GM19193 (cell line): Measurements from ENCODE around the gene GABRG3.

Source experiments
- POLR2A ChIP-seq: IDR thresholded peaks from 4 replicates; pipeline ENCODE4 v1.6.1; 2011; ENCODE audit not compliant: insufficient read depth, insufficient read length; ENCODE audit errors: extremely low read depth

The GABRG3 gene

GRCh38 chr15:26971271-26972018, 464 bp downstream of the GABRG3 start:
- no peak for TF ChIP-seq POLR2A

GRCh38 chr15:26972636-26973035, 1.7 kb downstream of the GABRG3 start:
- TF ChIP-seq POLR2A: no peak

DNA sequence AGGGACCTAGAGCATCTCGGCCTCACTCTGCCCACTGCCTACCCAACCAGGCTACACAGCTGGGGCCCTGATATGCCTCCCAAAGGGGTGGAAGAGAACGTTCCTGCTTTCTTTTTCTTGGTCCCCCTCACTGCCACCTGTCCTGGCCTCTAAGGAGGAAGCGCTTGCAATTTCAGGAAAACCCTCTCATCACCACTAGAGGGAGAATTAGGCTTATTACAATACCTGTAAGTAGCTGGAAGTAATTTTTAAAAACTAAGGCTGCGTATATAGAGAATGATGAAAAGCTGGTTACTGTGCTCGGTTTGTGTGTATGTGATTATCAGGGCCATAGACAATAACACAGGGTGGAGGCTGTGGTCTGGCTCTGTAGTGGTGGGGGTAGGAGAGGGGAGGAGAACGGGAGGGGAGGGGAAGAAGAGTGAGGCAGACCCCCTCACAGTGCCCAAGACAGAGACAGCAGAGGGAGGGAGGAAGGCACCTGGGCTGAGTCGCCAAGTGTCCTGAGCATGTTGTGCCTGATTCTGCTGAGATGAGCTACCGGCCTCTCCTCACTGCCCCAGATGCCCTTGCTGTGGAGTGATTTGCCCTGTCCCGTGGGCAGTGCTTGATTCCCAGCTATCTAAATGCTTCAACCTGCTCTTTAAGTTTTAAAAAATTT, 3.3 kb downstream of the GABRG3 start:
- no peak for TF ChIP-seq POLR2A

DNA sequence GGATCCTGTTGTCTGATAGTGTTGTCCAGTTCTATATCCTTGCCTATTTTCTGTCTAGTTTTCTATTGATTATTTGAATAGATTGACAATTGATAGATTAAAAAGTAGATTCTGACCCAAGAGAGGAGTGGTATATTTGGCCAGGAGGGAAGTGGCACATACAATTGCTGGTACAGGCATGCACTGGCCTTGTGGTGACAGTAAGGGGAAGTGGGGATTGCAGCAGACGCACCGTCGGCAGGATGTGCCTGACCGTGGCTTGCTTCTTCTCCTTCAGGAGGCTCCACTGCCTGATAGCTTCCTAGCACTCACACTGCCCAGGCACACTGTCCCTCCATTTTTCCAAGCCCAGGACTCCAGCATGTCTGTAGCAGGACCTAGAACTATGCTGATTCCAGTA, 10.5 kb downstream of the GABRG3 start:
- no peak for TF ChIP-seq POLR2A

GRCh38 chr15:26983822-26984221, 12.8 kb downstream of the GABRG3 start:
- no peak for TF ChIP-seq POLR2A

GRCh38 chr15:26985050-26985449, 14.1 kb downstream of the GABRG3 start:
- TF ChIP-seq POLR2A: no peak

DNA sequence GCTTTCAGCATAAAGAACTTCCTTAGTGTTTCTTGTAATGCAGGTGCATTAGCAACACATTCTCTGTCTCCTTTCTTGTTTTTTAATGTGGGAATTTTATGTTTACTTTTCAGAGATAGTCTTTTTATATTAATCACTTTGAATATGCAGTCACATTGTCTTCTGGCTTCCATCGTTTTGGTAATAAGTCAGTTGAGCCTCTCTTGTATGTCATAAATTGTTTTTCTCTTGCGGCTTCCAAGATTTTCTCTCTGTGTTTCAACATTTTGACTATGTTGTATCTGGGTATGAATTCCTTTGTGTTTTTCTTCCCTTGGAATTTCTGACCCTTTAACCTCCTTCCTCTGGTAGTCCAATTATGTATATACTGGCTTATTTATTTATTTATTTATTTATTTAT, 25.3 kb downstream of the GABRG3 start:
- no peak for TF ChIP-seq POLR2A

GRCh38 chr15:27017168-27017809, 46.3 kb downstream of the GABRG3 start:
- no peak for TF ChIP-seq POLR2A

DNA sequence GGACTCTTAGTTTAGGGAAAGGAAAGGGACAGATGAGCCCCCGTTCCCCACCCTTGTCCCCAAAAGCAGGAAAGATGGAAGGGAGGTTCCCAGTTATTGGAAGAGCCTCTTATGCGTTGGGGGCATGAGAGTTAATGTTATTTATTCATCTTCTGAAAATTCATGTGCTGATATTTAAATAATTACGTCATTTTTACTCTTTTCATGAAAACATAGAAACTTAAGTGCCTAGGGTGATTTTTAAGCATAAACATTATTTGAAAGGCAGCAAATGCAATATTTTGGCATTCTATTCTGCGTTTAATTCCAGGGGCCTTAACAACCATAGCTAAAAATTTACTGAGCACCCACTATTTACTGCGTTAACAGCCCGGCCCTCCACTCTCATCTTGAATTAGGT, 48.7 kb downstream of the GABRG3 start:
- TF ChIP-seq POLR2A: no peak

DNA sequence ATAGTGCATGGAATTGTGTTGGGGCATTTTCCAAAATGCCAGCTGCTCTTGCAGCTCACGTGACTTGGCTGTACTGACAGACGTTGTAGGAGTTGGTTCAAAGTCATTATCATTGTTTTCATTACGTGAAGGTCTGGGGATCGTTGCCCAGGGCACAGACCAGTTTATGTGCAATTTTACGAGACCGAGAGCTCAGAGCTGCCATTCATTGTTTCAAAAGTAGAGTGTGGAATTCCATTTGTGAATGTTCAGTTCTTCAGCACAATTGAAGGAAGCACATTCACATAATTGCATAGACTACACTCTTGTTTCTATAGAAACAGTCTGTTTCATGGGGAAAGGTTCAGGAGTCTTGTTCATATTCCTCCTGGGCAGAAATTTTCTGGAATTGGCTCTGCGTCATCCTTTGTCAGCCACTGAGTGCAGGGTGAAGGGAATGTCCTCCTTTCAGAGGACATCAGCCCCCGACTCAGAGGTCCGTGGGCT, 54.5 kb downstream of the GABRG3 start:
- no peak for TF ChIP-seq POLR2A

GRCh38 chr15:27027229-27027628, 56.2 kb downstream of the GABRG3 start:
- no peak for TF ChIP-seq POLR2A

DNA sequence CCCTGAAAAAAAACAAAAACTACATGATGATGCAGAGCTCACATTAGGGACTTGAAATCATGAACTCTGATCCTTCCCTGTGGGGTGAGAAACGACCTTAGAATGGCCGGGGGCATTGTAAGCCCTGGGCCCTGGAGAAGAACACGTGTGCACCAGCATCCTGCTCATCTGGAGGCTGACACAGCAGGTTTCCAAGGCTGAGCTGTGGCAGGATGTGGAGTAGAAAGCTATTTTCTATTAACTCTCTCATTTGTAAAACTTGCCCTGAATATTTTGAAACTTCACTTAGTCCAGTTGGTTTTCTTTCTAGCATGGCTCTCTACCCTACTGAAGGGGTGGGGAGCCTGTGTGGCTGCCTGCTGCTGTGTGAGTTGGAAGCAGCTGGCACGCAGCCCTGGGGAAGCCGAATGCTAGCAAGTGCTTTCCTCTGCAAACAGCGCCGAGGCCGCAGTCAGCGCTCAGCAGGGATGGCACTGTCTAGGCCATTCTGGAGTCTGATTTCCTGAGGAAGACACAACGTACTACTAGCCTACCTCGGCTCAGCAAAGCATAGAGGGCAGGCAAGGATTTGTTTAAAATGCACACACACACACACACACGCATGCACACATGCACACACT, 58.0 kb downstream of the GABRG3 start:
- no peak for TF ChIP-seq POLR2A

DNA sequence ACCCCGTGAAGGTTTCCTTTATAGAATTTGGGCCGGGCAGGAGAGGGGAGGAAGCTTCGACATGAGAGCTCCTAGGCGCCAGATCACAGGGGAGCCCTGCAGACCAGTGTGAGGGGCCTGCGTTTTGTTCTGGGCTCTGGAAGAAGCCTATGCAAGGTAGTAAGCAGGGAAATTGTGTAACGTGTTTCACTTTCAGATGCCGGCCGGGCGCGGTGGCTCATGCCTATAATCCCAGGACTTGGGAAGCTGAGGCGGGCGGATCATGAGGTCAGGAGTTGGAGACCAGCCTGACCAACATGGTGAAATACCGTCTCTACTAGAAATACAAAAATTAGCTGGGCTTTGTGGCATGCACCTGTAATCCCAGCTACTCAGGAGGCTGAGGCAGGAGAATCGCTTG, 65.2 kb downstream of the GABRG3 start:
- no peak for TF ChIP-seq POLR2A

DNA sequence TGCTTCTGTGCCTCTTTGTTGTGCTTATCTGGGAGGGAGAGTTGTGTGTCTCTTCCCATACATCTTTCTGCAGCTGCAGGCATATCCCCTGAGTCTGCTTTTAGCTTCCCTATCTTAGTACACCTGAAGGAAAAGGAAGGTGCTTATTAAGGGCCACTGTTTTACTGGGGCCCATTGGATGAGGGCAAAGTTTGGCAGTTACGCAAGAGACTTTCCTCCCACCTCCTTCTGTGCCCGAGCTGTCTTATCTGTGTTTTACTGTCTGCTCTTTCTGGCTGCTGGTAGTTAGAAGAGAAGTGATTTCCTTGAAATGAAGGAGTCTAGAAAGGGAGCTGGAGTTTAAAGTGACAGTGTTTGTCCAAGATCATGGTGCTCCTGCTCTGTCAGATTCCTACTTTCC, 66.5 kb downstream of the GABRG3 start:
- TF ChIP-seq POLR2A: no peak

DNA sequence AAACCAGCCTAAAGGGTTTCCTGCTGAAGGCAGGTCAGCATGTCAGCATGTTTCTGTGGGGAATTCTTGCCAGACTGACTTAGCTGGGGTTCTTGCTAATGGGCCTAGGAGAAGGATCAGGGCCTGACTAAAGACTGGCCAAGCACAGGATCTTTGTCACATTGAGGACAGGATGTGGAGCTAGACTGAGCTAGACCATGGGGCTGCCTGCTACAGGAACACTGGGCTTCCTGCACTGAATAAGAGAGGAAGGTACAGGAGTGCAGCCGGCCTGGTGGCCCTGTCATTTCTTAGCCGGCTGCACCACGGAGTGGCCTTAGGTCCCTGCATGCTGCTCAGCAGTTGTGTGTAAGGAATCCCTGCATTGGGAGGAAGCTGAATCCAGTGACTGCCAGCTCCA, 68.2 kb downstream of the GABRG3 start:
- no peak for TF ChIP-seq POLR2A

GRCh38 chr15:27042230-27042629, 71.2 kb downstream of the GABRG3 start:
- TF ChIP-seq POLR2A: no peak

DNA sequence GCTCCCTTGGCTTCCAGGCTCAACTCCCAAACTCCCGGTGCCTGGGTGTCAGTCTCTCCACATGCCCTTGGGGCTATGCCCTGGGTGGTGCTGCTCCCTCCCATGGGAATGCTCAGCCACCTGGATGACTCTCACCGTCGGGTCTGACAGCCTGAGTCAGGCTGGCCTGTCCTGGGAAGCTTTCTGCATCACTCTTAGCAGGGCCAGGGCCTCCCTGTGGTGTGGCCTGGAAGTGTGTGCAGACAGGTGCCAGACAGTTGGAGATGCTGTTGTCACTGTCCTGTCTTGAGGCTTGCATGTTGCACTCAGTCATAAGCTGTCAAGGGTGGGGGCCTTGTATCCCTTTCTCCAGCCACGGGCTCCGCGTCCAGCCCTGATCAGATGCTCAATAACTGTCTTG, 71.7 kb downstream of the GABRG3 start:
- TF ChIP-seq POLR2A: no peak
